Tibial artery (tissue), 4 donors: Measurements from ENCODE around the gene INPP5D.

Experiments used
- DNase-seq, 2 donors: peaks; one replicate each; pipeline ENCODE4 v3.0.0-alpha.2; 2019
- H3K27ac ChIP-seq, 2 donors: fragments of 200-600 bp; sonication (generic) in 1 of 2; 1 replicate in 1 of 2; 2 replicates in 1 of 2; pipeline ENCODE4 v1.5.1; 2018 to 2019; ENCODE audit warnings: mild to moderate bottlenecking in 1 of 2
- H3K27me3 ChIP-seq, 2 donors: fragments of 200-600 bp; sonication (generic) in 1 of 2; one replicate each; pipeline versions ENCODE4 v1.5.1 to v1.6.0; 2016 to 2019
- H3K36me3 ChIP-seq, 3 donors: fragments of 200-600 bp; sonication (generic) in 2 of 3; one replicate each; pipeline ENCODE4 v1.5.1; 2016 to 2019; ENCODE audit warnings: mild to moderate bottlenecking in 2 of 3
- H3K4me1 ChIP-seq, 4 donors: fragments of 200-600 bp; sonication (generic) in 2 of 4; 1 replicate in 3 of 4; 2 replicates in 1 of 4; pipeline ENCODE4 v1.5.1; 2016 to 2019
- H3K4me3 ChIP-seq, 2 donors: fragments of 200-600 bp; sonication (generic) in 1 of 2; 1 replicate in 1 of 2; 2 replicates in 1 of 2; pipeline ENCODE4 v1.5.1; 2018 to 2019; ENCODE audit warnings: mild to moderate bottlenecking in 2 of 2
- H3K9me3 ChIP-seq, 3 donors: fragments of 200-600 bp; sonication (generic) in 1 of 3; one replicate each; pipeline ENCODE4 v1.5.1; 2016 to 2019
- intact Hi-C: fragments of 100-400 bp; cut with DNase I; formaldehyde crosslinking; loops from one replicate; pipeline ENCODE4 v1.15.0; 2023; ENCODE audit warnings: low total_unique reads
- TF ChIP-seq, protein P1 (sequence below), 2 experiments: fragments of 200-600 bp in 1 of 2; fragments of 450-650 bp in 1 of 2; IDR thresholded peaks; one replicate each; pipeline ENCODE4 v1.5.1; 2017 to 2019; ENCODE audit warnings: antibody characterized with exemption in 2 of 2, mild to moderate bottlenecking in 1 of 2, moderate library complexity in 1 of 2

The INPP5D gene

DNA sequence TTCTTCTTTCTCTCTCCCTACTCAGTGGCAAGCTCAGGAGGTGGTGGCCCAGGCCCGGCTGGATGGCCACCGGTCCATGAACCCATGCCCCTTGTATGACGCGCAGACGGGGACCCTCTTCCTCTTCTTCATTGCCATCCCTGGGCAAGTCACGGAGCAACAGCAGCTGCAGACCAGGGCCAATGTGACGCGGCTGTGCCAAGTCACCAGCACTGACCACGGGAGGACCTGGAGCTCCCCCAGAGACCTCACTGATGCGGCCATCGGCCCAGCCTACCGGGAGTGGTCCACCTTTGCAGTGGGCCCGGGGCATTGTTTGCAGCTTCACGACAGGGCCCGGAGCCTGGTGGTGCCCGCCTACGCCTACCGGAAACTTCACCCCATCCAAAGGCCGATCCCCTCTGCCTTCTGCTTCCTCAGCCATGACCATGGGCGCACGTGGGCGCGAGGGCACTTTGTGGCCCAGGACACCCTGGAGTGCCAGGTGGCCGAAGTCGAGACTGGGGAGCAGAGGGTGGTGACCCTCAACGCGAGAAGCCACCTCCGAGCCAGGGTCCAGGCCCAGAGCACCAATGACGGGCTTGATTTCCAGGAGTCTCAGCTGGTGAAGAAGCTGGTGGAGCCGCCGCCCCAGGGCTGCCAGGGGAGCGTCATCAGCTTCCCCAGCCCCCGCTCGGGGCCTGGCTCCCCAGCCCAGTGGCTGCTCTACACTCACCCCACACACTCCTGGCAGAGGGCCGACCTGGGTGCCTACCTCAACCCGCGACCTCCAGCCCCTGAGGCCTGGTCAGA, 25.9 kb upstream of the INPP5D start:
- no peak for DNase-seq
- peaks cover 0 to 12% (median 4%) of the 10 kb centered on the region in 4 donors for H3K4me1 ChIP-seq
- no peaks in the 10 kb centered on the region for H3K9me3 ChIP-seq
- no peak overlapping the region for H3K4me3 ChIP-seq
- H3K27me3 ChIP-seq, result no peaks in the 10 kb centered on the region
- no peak overlapping the region for H3K27ac ChIP-seq
- TF ChIP-seq, protein P1, sequence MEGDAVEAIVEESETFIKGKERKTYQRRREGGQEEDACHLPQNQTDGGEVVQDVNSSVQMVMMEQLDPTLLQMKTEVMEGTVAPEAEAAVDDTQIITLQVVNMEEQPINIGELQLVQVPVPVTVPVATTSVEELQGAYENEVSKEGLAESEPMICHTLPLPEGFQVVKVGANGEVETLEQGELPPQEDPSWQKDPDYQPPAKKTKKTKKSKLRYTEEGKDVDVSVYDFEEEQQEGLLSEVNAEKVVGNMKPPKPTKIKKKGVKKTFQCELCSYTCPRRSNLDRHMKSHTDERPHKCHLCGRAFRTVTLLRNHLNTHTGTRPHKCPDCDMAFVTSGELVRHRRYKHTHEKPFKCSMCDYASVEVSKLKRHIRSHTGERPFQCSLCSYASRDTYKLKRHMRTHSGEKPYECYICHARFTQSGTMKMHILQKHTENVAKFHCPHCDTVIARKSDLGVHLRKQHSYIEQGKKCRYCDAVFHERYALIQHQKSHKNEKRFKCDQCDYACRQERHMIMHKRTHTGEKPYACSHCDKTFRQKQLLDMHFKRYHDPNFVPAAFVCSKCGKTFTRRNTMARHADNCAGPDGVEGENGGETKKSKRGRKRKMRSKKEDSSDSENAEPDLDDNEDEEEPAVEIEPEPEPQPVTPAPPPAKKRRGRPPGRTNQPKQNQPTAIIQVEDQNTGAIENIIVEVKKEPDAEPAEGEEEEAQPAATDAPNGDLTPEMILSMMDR (IDR thresholded peaks at IDR 0.05), result no peak
- no peaks in the 10 kb centered on the region for H3K36me3 ChIP-seq
- intact Hi-C loops, result no loop called here

DNA sequence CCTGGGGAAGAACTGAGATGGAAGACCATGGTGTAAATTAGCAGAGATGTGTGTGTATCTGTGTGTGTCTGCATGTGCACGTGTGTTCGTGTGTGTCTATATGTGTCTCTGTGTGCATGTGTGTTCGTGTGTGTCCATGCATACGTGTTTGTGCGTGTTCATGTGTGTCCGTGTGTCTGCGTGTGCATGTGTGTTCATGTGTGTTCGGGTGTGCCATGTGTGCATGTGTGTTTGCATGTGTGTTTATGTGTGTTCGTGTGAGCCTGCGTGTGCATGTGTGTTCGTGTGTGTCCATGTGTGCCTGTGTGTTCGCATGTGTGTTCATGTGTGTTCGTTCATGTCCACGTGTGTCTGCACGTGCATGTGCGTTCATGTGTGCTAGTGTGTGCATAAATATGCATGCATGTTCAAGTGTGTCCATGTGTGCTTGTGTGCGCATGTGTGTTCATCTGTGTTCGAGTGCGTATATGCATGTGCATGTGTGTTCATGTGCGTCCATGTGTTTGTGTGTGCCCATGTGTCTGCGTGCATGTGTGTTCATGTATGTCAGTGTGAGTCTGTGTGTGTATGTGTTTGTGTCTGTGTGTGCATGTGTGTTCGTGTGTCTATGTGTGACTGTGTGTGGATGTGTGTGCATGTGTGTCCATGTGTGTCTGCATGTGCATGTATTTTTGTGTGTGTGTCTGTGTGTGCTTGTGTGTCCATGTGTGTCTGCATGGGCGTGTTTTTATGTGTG, 24.5 kb upstream of the INPP5D start:
- H3K36me3 ChIP-seq, result no peaks in the 10 kb centered on the region
- H3K4me1 ChIP-seq, result peaks cover 0 to 12% (median 4%) of the 10 kb centered on the region in 4 donors
- no peak for DNase-seq
- H3K27ac ChIP-seq, result no peak overlapping the region
- H3K27me3 ChIP-seq, result peaks cover 0 to 3% of the 10 kb centered on the region in 2 donors
- H3K4me3 ChIP-seq, result no peak overlapping the region
- TF ChIP-seq, protein P1 (IDR thresholded peaks at IDR 0.05), result no peak
- no peaks in the 10 kb centered on the region for H3K9me3 ChIP-seq
- intact Hi-C loops, result no loop called here

DNA sequence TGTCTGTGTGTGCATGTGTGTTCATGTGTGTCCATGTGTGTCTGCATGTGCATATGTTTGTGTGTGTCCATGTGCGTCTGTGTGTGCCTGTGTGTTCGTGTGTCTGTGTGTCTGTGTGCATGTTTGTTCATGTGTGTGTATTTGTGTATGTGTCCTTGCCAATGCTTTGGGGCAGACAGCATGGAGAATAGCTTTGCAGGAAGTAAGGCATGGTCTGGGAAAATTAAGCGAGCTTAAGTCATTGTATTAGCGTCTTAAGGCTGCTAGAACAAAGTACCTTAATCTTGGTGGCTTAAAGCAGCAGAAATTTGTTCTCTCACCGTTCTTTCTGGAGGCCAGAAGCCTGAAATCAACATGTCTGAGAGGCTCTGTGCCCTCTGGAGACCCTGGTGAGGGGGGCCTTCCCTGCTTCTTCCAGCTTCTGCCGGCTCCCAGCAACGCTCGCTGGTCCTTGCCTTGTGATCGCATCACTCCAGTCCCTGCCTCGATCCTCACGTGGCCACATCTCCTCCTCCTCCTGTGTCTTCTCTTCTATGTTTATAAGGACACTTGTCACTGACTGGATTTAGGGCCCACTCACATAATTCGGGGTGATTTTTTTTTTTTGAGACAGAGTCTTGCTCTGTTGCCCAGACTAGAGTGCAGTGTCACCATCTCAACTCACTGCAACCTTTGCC, 23.8 kb upstream of the INPP5D start:
- no peaks in the 10 kb centered on the region for H3K36me3 ChIP-seq

DNA sequence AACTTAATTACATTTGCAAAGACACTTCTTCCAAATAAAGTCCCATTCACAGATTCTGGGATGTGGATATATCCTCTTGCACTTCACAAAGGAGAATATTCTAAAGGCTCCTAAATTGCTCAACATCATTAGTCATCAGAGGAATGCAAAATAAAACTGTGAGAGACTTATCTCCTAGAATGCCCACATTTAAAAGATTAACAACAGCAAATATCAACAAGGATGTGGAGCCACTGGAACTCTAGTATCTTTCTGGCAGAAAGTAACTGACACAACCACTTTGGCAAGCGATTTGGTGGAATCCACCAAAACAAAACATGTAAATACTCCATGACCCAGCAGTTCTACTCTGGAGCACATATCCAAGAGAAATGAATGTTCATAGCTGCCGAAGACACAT, 23.1 kb upstream of the INPP5D start:
- Histone ChIP-seq H3K4me1 (peaks cover 0 to 6% (median 2%) of the 10 kb centered on the region in 4 donors), H3K36me3 (no peaks in the 10 kb centered on the region), H3K4me3 (no peak overlapping the region), H3K27ac (no peak overlapping the region), H3K9me3 (no peaks in the 10 kb centered on the region), H3K27me3 (peaks cover 0 to 10% of the 10 kb centered on the region in 2 donors)
- DNase-seq, result no peak
- intact Hi-C loops, result no loop called here
- TF ChIP-seq, protein P1 (IDR thresholded peaks at IDR 0.05), result no peak

More for the DNA sequence above, 23.8 kb upstream of the INPP5D start:
- intact Hi-C loops, result no loop called here
- no peak for DNase-seq
- peaks cover 0 to 7% of the 10 kb centered on the region in 2 donors for H3K27me3 ChIP-seq
- no peak overlapping the region for H3K4me3 ChIP-seq
- H3K27ac ChIP-seq, result no peak overlapping the region
- peaks cover 0 to 12% (median 4%) of the 10 kb centered on the region in 4 donors for H3K4me1 ChIP-seq
- H3K9me3 ChIP-seq, result no peaks in the 10 kb centered on the region
- TF ChIP-seq, protein P1 (IDR thresholded peaks at IDR 0.05), result no peak

DNA sequence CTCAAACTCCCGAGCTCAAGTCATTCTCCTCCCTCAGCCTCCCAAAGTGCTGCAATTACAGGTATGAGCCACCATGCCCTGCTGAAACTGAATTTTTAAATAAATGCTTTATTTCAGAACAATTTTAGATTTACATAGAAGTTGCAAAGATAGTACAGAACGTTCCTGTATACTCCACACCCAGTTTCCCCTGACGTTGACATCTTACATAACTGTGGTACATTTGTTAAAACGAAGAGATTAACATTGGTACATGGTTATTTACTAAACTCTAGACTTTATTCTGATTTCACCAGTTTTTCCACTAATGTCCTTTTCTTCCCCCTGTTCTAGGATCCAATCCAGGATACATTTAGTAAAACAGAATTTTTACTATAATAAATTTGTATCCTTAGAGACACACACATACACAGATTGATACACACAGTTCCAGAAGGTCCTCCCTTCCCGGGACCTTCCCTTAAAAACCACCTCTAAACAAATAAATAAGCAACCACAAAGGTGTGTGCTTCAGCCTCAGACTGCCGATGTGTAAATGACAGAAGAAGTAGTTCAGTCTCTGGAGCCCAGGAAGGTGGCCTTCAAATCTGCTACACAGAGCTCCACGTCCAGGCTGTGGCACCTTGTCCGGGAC, 20.8 kb upstream of the INPP5D start:
- intact Hi-C loops, result no loop called here

More for the DNA sequence above, 20.8 kb upstream of the INPP5D start:
- Histone ChIP-seq H3K27ac (no peak overlapping the region), H3K4me3 (no peak overlapping the region), H3K36me3 (no peaks in the 10 kb centered on the region), H3K4me1 (no peaks in the 10 kb centered on the region), H3K27me3 (peaks cover 0 to 10% of the 10 kb centered on the region in 2 donors), H3K9me3 (no peaks in the 10 kb centered on the region)
- TF ChIP-seq, protein P1 (IDR thresholded peaks at IDR 0.05), result no peak
- no peak for DNase-seq
